ENCODE data around the gene ALCAM.

GRCh38 chr3:105483476-105483875, 116.8 kb downstream of the ALCAM start:
- no peak for TF ChIP-seq CTCF (IDR thresholded peaks at IDR 0.05)
- TF ChIP-seq POLR2A (IDR thresholded peaks at IDR 0.05) = no peak
- no peak for TF ChIP-seq POLR2AphosphoS5 (IDR thresholded peaks at IDR 0.05)
